Osteoblast (primary cell): ENCODE results near the gene ECEL1. TPM values are rescaled to one million over a fixed set of nuclear protein-coding genes. Genes with fewer than 3 reads are reported as not detected.

Source experiments
- DNase-seq: peaks from one replicate; pipeline ENCODE4 v3.0.0; 2011; ENCODE audit warnings: low spot score, mixed read lengths; ENCODE audit not compliant: insufficient read length; ENCODE audit errors: missing footprints
- H2AFZ ChIP-seq: 2 replicates; pipeline ENCODE4 v1.6.0; 2011; ENCODE audit warnings: mild to moderate bottlenecking, low read length
- H3K27ac ChIP-seq: 2 replicates; pipeline ENCODE4 v1.5.1; 2011; ENCODE audit warnings: mild to moderate bottlenecking, low read depth, low read length, moderate library complexity
- H3K27me3 ChIP-seq: 2 replicates; pipeline ENCODE4 v1.6.0; 2012; ENCODE audit warnings: mild to moderate bottlenecking, control low read depth, inconsistent platforms, low read length, moderate library complexity; ENCODE audit not compliant: insufficient read depth
- H3K36me3 ChIP-seq: 2 replicates; pipeline ENCODE4 v1.5.1; 2011; ENCODE audit warnings: mild to moderate bottlenecking, low read length, control low read depth, moderate library complexity; ENCODE audit not compliant: insufficient read depth
- H3K4me1 ChIP-seq: 2 replicates; pipeline ENCODE4 v1.5.1; 2011; ENCODE audit warnings: mild to moderate bottlenecking, low read length, control low read depth, moderate library complexity; ENCODE audit not compliant: insufficient read depth
- H3K4me2 ChIP-seq: 2 replicates; pipeline ENCODE4 v1.6.0; 2011; ENCODE audit warnings: mild to moderate bottlenecking, low read length; ENCODE audit not compliant: insufficient read depth
- H3K4me3 ChIP-seq: fragments of 200-600 bp; sonication (generic); 3 replicates; pipeline ENCODE4 v1.5.1; 2012; ENCODE audit warnings: mild to moderate bottlenecking, low read length, inconsistent platforms; ENCODE audit not compliant: insufficient read depth
- H3K79me2 ChIP-seq: 2 replicates; pipeline ENCODE4 v1.6.0; 2012; ENCODE audit warnings: mild to moderate bottlenecking, low read length, control low read depth, inconsistent platforms; ENCODE audit not compliant: insufficient read depth
- H3K9me3 ChIP-seq: 2 replicates; pipeline ENCODE4 v1.5.1; 2011; ENCODE audit warnings: low read depth, low read length, control low read depth
- H4K20me1 ChIP-seq: 2 replicates; pipeline ENCODE4 v1.6.0; 2012; ENCODE audit warnings: mild to moderate bottlenecking, low read length, control low read depth; ENCODE audit not compliant: insufficient read depth
- total RNA-seq: library from RNA; depleted of rRNA; stranded (reverse); fragments of >200 nt; gene quantifications from 2 replicates; pipeline ENCODE4 v1.2.3, GENCODE V29; 2012
- TF ChIP-seq, protein P1 (sequence below): IDR thresholded peaks from 2 replicates; pipeline ENCODE4 v1.5.1; 2011; ENCODE audit warnings: mild to moderate bottlenecking, low read depth, low read length, moderate library complexity; ENCODE audit errors: extremely low read depth

ECEL1 gene
- total RNA-seq, 1 donor: not detected

- Histone ChIP-seq H3K27ac (no peak overlapping the region), H3K79me2 (no peaks in the 10 kb centered on the region), H2AFZ (no peak overlapping the region), H3K4me1 (no peaks in the 10 kb centered on the region), H3K4me2 (no peak overlapping the region), H3K9me3 (no peaks in the 10 kb centered on the region), H3K36me3 (no peaks in the 10 kb centered on the region), H3K27me3 (peaks cover 41% of the 10 kb centered on the region), H3K4me3 (no peak overlapping the region), H4K20me1 (peaks cover 4% of the 10 kb centered on the region)
- TF ChIP-seq, protein P1, sequence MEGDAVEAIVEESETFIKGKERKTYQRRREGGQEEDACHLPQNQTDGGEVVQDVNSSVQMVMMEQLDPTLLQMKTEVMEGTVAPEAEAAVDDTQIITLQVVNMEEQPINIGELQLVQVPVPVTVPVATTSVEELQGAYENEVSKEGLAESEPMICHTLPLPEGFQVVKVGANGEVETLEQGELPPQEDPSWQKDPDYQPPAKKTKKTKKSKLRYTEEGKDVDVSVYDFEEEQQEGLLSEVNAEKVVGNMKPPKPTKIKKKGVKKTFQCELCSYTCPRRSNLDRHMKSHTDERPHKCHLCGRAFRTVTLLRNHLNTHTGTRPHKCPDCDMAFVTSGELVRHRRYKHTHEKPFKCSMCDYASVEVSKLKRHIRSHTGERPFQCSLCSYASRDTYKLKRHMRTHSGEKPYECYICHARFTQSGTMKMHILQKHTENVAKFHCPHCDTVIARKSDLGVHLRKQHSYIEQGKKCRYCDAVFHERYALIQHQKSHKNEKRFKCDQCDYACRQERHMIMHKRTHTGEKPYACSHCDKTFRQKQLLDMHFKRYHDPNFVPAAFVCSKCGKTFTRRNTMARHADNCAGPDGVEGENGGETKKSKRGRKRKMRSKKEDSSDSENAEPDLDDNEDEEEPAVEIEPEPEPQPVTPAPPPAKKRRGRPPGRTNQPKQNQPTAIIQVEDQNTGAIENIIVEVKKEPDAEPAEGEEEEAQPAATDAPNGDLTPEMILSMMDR: no peak
- DNase-seq: peak; percentile 61
Measured at GRCh38 chr2:232483923-232484627, 3.6 kb downstream of the ECEL1 start.

GRCh38 chr2:232483311-232483922, 4.2 kb downstream of the ECEL1 start:
- H2AFZ ChIP-seq: no peak overlapping the region
- no peak overlapping the region for H3K4me3 ChIP-seq
- DNase-seq: peak; percentile 84
- H4K20me1 ChIP-seq: peaks cover 4% of the 10 kb centered on the region
- no peak overlapping the region for H3K27ac ChIP-seq
- no peaks in the 10 kb centered on the region for H3K79me2 ChIP-seq
- H3K4me2 ChIP-seq: no peak overlapping the region
- H3K36me3 ChIP-seq: no peaks in the 10 kb centered on the region
- peaks cover 35% of the 10 kb centered on the region for H3K27me3 ChIP-seq
- H3K9me3 ChIP-seq: no peaks in the 10 kb centered on the region
- no peaks in the 10 kb centered on the region for H3K4me1 ChIP-seq
- TF ChIP-seq, protein P1: no peak

DNA sequence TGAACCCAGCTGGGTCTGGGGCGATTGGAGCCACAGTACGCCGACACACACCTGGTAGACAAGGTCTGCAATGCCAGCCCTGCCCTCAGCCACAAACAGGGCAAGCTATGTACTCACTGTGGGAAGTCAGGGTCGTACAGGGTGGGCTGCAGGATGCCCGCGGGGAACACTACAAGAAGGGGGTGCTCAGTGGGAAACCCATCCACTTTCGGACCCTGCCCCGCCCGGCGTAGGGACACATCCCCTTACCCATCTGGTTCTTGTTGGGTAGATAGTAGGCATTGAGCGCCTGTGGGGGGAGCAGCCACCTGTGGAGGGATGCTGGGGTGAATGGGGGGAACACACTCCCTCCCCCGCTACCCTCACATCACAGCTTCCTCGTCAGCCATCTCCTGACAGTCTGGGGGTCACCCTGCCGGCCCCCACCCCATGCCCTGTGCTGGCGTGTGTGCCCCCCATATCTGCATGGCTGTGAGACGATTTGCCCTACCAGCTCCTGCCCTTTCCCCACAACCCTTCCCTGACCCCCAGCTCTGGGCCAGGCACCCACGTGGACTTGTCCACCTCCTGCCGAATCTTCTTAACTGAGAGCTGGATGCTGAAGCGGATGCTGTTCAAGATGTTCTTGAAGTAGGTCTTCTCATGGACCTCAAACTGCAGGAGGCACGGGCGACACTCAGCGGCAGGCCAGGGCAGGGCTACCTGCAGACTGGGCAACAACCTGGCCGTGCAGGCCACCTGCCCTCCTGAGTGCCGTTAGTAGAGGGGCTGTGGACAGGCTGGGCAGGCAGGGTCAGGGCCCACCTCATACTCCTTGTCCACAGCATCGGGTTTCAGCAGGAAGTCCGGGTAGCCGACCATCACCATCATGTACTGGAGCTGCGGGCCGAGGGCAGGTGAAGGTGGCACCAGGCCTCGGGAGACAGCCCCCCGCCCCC, 5.1 kb downstream of the ECEL1 start:
- Histone ChIP-seq H4K20me1 (no peaks in the 10 kb centered on the region), H3K27me3 (peaks cover 33% of the 10 kb centered on the region)
- DNase-seq: peak; percentile 39

More for the DNA sequence above, 5.1 kb downstream of the ECEL1 start:
- H3K27ac ChIP-seq: no peak overlapping the region
- no peaks in the 10 kb centered on the region for H3K79me2 ChIP-seq
- TF ChIP-seq, protein P1: no peak
- no peaks in the 10 kb centered on the region for H3K36me3 ChIP-seq
- no peak overlapping the region for H2AFZ ChIP-seq
- no peak overlapping the region for H3K4me2 ChIP-seq
- no peaks in the 10 kb centered on the region for H3K9me3 ChIP-seq
- no peak overlapping the region for H3K4me3 ChIP-seq
- H3K4me1 ChIP-seq: no peaks in the 10 kb centered on the region
